ENCODE results near the gene MACROH2A2.
"Not testable (repeated sequence)": the region's sequence is repeated elsewhere in the genome, so short reads cannot be mapped to it uniquely, and the experiment has no call there.

The MACROH2A2 gene

DNA sequence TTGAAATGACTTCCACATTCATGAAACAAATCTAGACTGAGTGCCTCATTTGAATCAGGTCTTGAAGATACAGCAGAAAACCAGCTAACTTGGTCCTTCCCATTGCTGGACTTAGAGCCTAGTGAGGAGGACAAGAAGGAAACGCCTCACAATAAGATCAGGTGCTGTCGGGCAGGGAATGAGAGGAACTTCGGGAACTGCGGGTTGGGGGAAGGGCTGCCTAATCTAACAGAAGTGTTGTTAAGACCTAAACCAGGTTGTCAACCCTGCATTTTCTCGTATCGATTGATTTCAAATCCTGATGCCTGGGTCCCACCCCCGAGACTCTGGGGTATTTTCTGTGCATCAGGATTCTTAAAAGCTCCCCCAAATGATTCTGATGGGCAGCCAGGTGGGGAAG is 26.3 kb downstream of the MACROH2A2 start:
- no peak overlapping the region for H3K4me3 ChIP-seq (ENCODE audit: low read depth, low read length)
- TF ChIP-seq, protein P1, sequence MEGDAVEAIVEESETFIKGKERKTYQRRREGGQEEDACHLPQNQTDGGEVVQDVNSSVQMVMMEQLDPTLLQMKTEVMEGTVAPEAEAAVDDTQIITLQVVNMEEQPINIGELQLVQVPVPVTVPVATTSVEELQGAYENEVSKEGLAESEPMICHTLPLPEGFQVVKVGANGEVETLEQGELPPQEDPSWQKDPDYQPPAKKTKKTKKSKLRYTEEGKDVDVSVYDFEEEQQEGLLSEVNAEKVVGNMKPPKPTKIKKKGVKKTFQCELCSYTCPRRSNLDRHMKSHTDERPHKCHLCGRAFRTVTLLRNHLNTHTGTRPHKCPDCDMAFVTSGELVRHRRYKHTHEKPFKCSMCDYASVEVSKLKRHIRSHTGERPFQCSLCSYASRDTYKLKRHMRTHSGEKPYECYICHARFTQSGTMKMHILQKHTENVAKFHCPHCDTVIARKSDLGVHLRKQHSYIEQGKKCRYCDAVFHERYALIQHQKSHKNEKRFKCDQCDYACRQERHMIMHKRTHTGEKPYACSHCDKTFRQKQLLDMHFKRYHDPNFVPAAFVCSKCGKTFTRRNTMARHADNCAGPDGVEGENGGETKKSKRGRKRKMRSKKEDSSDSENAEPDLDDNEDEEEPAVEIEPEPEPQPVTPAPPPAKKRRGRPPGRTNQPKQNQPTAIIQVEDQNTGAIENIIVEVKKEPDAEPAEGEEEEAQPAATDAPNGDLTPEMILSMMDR (IDR thresholded peaks at IDR 0.05; ENCODE audit: borderline replicate concordance, insufficient read depth, low read depth, low read length), result no peak

GRCh38 chr10:70080789-70081188 is 28.1 kb downstream of the MACROH2A2 start:
- H3K4me3 ChIP-seq (ENCODE audit: low read depth, low read length), result not testable (repeated sequence)

- H3K4me3 ChIP-seq (ENCODE audit: low read depth, low read length), result no peak overlapping the region
- TF ChIP-seq, protein P1 (IDR thresholded peaks at IDR 0.05; ENCODE audit: borderline replicate concordance, insufficient read depth, low read depth, low read length), result no peak
Observed at GRCh38 chr10:70084189-70084588, 31.5 kb downstream of the MACROH2A2 start.

GRCh38 chr10:70085975-70086613 is 33.4 kb downstream of the MACROH2A2 start:
- no peak overlapping the region for H3K4me3 ChIP-seq (ENCODE audit: low read depth, low read length)
- TF ChIP-seq, protein P1 (IDR thresholded peaks at IDR 0.05; ENCODE audit: borderline replicate concordance, insufficient read depth, low read depth, low read length), result no peak

DNA sequence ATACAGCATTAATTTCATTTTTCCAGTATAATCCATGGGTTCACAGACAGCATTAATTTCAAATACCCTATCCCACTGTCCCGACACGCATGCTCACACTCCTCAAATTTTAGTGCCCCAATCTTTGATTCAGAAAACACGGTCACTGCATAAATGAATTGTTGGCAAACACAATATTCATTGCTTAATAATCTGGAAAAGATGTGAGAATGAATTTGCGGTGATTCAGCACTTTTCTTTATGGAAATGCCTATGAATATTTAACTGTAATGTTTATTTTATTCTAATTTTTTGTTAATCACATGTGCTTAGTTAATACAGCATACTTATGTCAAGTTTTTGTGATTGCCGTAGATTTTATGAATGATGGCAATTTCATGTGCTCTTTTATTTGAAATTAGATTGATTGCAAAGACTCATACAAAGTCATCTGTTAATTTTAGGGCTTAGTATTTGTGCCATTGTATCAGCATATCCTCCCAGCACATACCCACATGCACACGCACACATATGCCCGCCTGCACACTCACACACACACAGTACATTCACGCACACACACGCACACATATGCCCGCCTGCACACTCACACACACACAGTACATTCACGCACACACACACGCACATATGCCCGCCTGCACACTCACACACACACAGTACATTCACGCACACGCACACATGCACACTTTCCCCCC is 35.1 kb downstream of the MACROH2A2 start:
- H3K4me3 ChIP-seq (ENCODE audit: low read depth, low read length), result no peak overlapping the region
- TF ChIP-seq, protein P1 (IDR thresholded peaks at IDR 0.05; ENCODE audit: borderline replicate concordance, insufficient read depth, low read depth, low read length), result no peak

- no peak overlapping the region for H3K4me3 ChIP-seq (ENCODE audit: low read depth, low read length)
- TF ChIP-seq, protein P1 (IDR thresholded peaks at IDR 0.05; ENCODE audit: borderline replicate concordance, insufficient read depth, low read depth, low read length), result no peak
Observed at GRCh38 chr10:70088308-70088698, 35.7 kb downstream of the MACROH2A2 start.

- TF ChIP-seq, protein P1 (IDR thresholded peaks at IDR 0.05; ENCODE audit: borderline replicate concordance, insufficient read depth, low read depth, low read length), result no peak
- H3K4me3 ChIP-seq (ENCODE audit: low read depth, low read length), result no peak overlapping the region
Observed at GRCh38 chr10:70090013-70090412, 37.4 kb downstream of the MACROH2A2 start.
